GM12878 (cell line): ENCODE results near the gene AIFM1. TPM values are rescaled to one million over a fixed set of nuclear protein-coding genes. Genes with fewer than 3 reads are reported as not detected.

Experiments
- BCLAF1 ChIP-seq: fragments of 450-650 bp; IDR thresholded peaks from 2 replicates; pipeline ENCODE4 v1.6.1; 2017; ENCODE audit warnings: antibody characterized with exemption, mild to moderate bottlenecking, moderate library complexity
- BHLHE40 ChIP-seq, 2 experiments: fragments of 450-650 bp in 1 of 2; IDR thresholded peaks; 2 replicates each; pipeline ENCODE4 v1.6.1; 2011 to 2017; ENCODE audit warnings: low read depth in 2 of 2, borderline replicate concordance in 1 of 2, improper control_type of control experiment in 1 of 2, low read length in 1 of 2, mild to moderate bottlenecking in 1 of 2
- BMI1 ChIP-seq: fragments of 450-650 bp; IDR thresholded peaks from 2 replicates; pipeline ENCODE4 v1.6.1; 2016; ENCODE audit warnings: mild to moderate bottlenecking, moderate library complexity, borderline replicate concordance
- CHD4 ChIP-seq: fragments of 200-600 bp; sonication (generic); IDR thresholded peaks from 2 replicates; pipeline ENCODE4 v1.6.1; 2016; ENCODE audit warnings: mild to moderate bottlenecking
- E4F1 ChIP-seq: fragments of 450-650 bp; IDR thresholded peaks from 2 replicates; pipeline ENCODE4 v1.6.1; 2018; ENCODE audit warnings: borderline replicate concordance, mild to moderate bottlenecking; ENCODE audit not compliant: partially characterized antibody
- EED ChIP-seq: sonication (generic); IDR thresholded peaks from 2 replicates; pipeline ENCODE4 v1.6.1; 2016; ENCODE audit warnings: antibody characterized with exemption, low read depth
- ESRRA ChIP-seq: IDR thresholded peaks from 2 replicates; pipeline ENCODE4 v1.6.1; 2012; ENCODE audit warnings: mild to moderate bottlenecking, low read length, improper control_type of control experiment
- FOXM1 ChIP-seq: IDR thresholded peaks from 2 replicates; pipeline ENCODE4 v1.6.1; 2012; ENCODE audit warnings: low read depth, mild to moderate bottlenecking, inconsistent platforms, low read length, moderate library complexity
- JUNB ChIP-seq: IDR thresholded peaks from 2 replicates; pipeline ENCODE4 v1.6.1; 2016; ENCODE audit warnings: antibody characterized with exemption, mild to moderate bottlenecking
- JUND ChIP-seq: IDR thresholded peaks from 2 replicates; pipeline ENCODE4 v1.6.1; 2012; ENCODE audit warnings: low read depth, mild to moderate bottlenecking, low read length, improper control_type of control experiment, moderate library complexity
- KDM1A ChIP-seq: fragments of 200-600 bp; sonication (generic); IDR thresholded peaks from 2 replicates; pipeline ENCODE4 v1.6.1; 2016; ENCODE audit warnings: borderline replicate concordance
- MEF2A ChIP-seq: IDR thresholded peaks from 2 replicates; pipeline ENCODE4 v1.6.1; 2011; ENCODE audit warnings: low read depth, mild to moderate bottlenecking, low read length, moderate library complexity; ENCODE audit not compliant: insufficient read depth
- SUPT20H ChIP-seq: IDR thresholded peaks from 2 replicates; pipeline ENCODE4 v1.6.1; 2011; ENCODE audit warnings: low read depth, mild to moderate bottlenecking, low read length, moderate library complexity, borderline replicate concordance; ENCODE audit not compliant: control insufficient read depth
- TCF3 ChIP-seq: IDR thresholded peaks from 2 replicates; pipeline ENCODE4 v1.6.1; 2012; ENCODE audit warnings: low read depth, mild to moderate bottlenecking, low read length, borderline replicate concordance; ENCODE audit not compliant: insufficient read depth
- ZBTB40 ChIP-seq: fragments of 450-650 bp; IDR thresholded peaks from 2 replicates; pipeline ENCODE4 v1.6.1; 2016; ENCODE audit warnings: mild to moderate bottlenecking, moderate library complexity, borderline replicate concordance
- polyA plus RNA-seq, 11 experiments: library from polyadenylated mRNA; depleted of rRNA in 4 of 11; unstranded in 6 of 11; stranded (reverse) in 5 of 11; fragments of >200 nt; fragmentation: Nextera tagmentation in 4 of 11; fragmentation: Illumina TruSeq in 1 of 11; extraction: Ambion mirVana in 4 of 11; extraction: Trizol in 1 of 11; gene quantifications; 1 replicate in 1 of 11; 2 replicates in 10 of 11; pipeline versions ENCODE4 v1.2.1 to v1.2.3, GENCODE V29; 2011 to 2016; ENCODE audit warnings: inconsistent platforms in 2 of 11, missing spikeins in 2 of 11, low read depth in 1 of 11
- total RNA-seq, 4 experiments: library from RNA; depleted of rRNA in 3 of 4; stranded (reverse); fragments of >200 nt in 3 of 4; fragmentation: Illumina TruSeq in 1 of 4; extraction: Trizol in 1 of 4; gene quantifications; 2 replicates each; pipeline versions ENCODE4 v1.2.1 to v1.2.3, GENCODE V29; 2013 to 2021
- TF ChIP-seq, protein P1 (sequence below): IDR thresholded peaks from 2 replicates; pipeline ENCODE4 v1.6.1; 2011; ENCODE audit warnings: mild to moderate bottlenecking, low read depth, low read length, moderate library complexity; ENCODE audit not compliant: insufficient replicate concordance
- TF ChIP-seq, protein P2 (sequence below): fragments of 450-650 bp; IDR thresholded peaks from 2 replicates; pipeline ENCODE4 v1.6.1; 2016; ENCODE audit warnings: mild to moderate bottlenecking

The AIFM1 gene
- total and polyA plus RNA-seq, 10 of the 15 experiments (the other 5 are each of a cell fraction or from before 2014, with no cell fraction given), result 44.2 to 121 (median 80.0) TPM

DNA sequence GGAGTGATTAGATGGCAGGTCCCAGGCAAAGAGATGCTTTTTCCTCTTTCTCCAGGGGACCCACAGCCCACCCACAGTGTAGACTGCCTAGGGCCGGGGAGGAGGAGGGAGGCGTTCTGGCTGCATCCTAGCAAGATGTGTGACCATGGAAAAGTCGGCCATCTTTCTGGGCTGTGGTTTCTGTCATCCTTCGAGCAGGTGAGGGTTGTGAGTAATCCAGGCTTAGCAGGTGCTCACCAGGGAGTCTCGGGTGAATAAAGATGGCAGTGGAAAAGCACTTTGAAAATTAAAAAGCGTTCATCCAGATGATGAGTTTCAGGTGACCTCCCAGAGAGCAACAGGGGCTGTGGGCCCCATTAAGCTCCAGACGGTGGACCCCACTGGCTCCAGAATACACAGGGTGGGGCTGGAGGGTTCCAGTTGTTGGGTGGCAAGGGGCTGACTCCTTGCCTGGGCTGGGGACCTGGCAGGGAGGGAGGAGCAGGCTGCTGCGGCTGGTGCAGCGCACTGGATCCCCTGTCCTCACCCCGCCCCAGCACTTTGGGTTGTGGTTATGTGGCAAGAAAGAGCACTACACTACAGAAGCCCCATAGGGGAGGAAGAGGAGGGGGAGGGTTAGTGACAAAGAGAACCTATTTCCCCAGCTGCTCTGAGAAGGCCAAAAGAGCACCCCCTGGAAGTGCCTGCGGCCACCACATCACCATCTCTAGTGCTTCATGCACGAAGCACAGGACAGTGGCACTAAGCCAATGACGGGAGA lies 79.0 kb downstream of the AIFM1 start (continued):
- TF ChIP-seq MEF2A (no peak), ZBTB40 (no peak), JUND (no peak), CHD4 (no peak), FOXM1 (no peak), BHLHE40 (IDR thresholded peaks at IDR 0.05; ENCODE audit: borderline replicate concordance in 1 of 2, low read depth in 2 of 2, low read length in 1 of 2) (peak in 1 of 2 experiments; percentile 41; a peak in 3 of 4 replicates), EED (peak; percentile 44), JUNB (no peak), TCF3 (0 out of 2 replicates have a peak, but pooled peaks have one; percentile 47), E4F1 (no peak), SUPT20H (no peak), BMI1 (no peak), KDM1A (no peak), ESRRA (no peak), BCLAF1 (no peak)
- TF ChIP-seq, protein P1, sequence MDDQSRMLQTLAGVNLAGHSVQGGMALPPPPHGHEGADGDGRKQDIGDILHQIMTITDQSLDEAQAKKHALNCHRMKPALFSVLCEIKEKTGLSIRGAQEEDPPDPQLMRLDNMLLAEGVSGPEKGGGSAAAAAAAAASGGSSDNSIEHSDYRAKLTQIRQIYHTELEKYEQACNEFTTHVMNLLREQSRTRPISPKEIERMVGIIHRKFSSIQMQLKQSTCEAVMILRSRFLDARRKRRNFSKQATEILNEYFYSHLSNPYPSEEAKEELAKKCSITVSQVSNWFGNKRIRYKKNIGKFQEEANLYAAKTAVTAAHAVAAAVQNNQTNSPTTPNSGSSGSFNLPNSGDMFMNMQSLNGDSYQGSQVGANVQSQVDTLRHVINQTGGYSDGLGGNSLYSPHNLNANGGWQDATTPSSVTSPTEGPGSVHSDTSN, result no peak
- TF ChIP-seq, protein P2, sequence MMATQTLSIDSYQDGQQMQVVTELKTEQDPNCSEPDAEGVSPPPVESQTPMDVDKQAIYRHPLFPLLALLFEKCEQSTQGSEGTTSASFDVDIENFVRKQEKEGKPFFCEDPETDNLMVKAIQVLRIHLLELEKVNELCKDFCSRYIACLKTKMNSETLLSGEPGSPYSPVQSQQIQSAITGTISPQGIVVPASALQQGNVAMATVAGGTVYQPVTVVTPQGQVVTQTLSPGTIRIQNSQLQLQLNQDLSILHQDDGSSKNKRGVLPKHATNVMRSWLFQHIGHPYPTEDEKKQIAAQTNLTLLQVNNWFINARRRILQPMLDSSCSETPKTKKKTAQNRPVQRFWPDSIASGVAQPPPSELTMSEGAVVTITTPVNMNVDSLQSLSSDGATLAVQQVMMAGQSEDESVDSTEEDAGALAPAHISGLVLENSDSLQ, result no peak
